ENCODE results near the gene SMARCD1.

The SMARCD1 gene

DNA sequence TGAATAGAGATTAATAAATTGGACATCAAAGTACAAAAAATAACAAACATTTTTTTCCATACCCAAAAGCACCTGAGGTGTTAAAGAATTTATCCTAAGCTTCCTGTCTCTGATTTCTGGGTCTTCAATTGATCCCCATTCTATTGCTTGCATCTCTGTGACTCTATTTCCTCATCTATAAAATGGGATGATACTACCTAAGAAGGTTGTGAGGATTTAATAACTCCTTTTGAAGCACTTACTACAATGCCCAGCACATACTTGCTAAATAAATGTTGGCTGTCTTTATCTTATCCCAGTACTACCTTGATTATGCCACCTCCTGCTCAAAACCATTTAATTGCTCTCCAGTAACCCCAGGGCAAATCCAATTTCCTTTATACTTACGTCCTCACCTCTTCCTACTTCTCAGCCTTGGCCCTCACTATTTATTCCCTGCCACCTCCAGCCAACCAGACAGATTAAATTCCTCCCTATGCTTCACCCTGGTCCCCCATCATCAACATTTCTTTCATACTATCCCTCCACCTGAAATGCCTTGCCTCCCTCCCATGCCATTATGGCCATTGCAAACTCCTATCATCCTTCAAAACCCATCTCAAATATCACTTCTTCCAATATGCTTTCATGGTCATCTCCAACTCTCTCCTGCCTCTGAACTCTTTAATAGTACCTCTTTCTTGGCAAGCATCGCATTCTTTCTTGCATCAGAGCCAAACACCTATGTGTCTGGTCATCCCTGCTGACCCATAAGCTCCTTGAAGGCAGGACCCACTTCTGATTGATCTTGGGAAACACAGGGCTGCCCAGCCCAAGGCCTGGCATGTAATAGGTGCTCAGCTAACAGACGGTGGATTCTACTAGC is 35.7 kb upstream of the SMARCD1 start:
- Histone ChIP-seq H3K9ac (ENCODE audit: low read depth, low read length) (no peak overlapping the region), H3K27me3 (ENCODE audit: control insufficient read depth, insufficient read depth, low read length) (peaks cover 68% of the 10 kb centered on the region), H3K4me3 (ENCODE audit: low read depth, low read length) (peak overlapping the region; percentile 45), H3K4me1 (ENCODE audit: control insufficient read depth, insufficient read depth, low read length) (no peaks in the 10 kb centered on the region), H3K9me3 (ENCODE audit: control insufficient read depth, insufficient read depth, low read length) (no peaks in the 10 kb centered on the region), H3K36me3 (ENCODE audit: control insufficient read depth, insufficient read depth, low read length) (no peaks in the 10 kb centered on the region)

DNA sequence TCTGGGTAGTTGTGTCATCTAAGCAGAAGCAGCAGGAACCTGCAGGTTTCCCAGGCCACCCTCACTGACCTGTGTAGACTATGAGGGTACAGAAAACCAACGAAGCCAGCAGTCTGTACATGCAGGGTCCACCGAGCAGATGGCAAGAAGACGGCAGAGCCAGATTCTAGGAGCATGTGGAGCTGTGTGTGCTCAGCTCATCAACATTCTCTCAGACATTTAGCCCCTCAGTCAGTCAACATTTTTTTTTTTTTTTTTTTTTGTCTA is 35.1 kb upstream of the SMARCD1 start:
- Histone ChIP-seq H3K9me3 (ENCODE audit: control insufficient read depth, insufficient read depth, low read length) (no peaks in the 10 kb centered on the region), H3K36me3 (ENCODE audit: control insufficient read depth, insufficient read depth, low read length) (no peaks in the 10 kb centered on the region), H3K9ac (ENCODE audit: low read depth, low read length) (no peak overlapping the region), H3K4me3 (ENCODE audit: low read depth, low read length) (peak overlapping the region; percentile 45), H3K27me3 (ENCODE audit: control insufficient read depth, insufficient read depth, low read length) (peaks cover 71% of the 10 kb centered on the region), H3K4me1 (ENCODE audit: control insufficient read depth, insufficient read depth, low read length) (no peaks in the 10 kb centered on the region)

DNA sequence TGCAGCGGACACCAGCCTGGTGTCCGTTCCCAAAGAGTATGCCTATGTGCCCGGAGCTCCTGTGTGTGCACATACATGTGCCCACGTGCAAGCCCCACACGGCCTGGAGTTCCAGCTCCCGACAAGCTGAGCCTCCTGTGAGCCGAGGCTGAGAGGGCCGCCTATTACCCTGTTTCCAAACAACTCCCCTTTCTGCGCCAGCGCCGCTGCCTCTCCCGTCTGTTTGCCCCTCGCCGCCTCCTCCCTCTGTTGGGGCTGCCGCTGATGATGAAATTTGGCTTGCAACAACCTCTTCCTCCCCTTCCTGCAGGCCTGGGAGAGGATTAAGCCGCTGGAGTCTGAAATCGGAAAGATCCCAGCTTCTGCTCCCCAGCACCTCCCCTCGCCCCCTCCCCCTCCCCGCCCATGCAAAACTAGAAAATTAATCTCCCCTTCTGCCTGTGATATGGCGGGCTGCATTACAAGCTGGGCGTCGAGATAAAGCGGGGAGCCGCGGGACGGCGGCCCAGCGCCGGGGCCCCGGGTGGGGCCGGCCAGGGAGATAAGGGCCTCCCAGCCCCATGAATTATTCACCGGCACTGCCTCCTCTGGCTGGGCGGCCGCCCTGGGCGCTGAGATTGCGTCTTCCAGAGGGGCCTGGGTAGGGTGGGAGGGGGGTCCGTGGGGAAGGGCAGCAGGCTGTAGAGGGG is 34.6 kb upstream of the SMARCD1 start:
- H3K9ac ChIP-seq (ENCODE audit: low read depth, low read length) = no peak overlapping the region
- no peaks in the 10 kb centered on the region for H3K4me1 ChIP-seq (ENCODE audit: control insufficient read depth, insufficient read depth, low read length)
- H3K9me3 ChIP-seq (ENCODE audit: control insufficient read depth, insufficient read depth, low read length) = no peaks in the 10 kb centered on the region
- peaks cover 75% of the 10 kb centered on the region for H3K27me3 ChIP-seq (ENCODE audit: control insufficient read depth, insufficient read depth, low read length)
- no peaks in the 10 kb centered on the region for H3K36me3 ChIP-seq (ENCODE audit: control insufficient read depth, insufficient read depth, low read length)
- peak overlapping the region; percentile 45 for H3K4me3 ChIP-seq (ENCODE audit: low read depth, low read length)

DNA sequence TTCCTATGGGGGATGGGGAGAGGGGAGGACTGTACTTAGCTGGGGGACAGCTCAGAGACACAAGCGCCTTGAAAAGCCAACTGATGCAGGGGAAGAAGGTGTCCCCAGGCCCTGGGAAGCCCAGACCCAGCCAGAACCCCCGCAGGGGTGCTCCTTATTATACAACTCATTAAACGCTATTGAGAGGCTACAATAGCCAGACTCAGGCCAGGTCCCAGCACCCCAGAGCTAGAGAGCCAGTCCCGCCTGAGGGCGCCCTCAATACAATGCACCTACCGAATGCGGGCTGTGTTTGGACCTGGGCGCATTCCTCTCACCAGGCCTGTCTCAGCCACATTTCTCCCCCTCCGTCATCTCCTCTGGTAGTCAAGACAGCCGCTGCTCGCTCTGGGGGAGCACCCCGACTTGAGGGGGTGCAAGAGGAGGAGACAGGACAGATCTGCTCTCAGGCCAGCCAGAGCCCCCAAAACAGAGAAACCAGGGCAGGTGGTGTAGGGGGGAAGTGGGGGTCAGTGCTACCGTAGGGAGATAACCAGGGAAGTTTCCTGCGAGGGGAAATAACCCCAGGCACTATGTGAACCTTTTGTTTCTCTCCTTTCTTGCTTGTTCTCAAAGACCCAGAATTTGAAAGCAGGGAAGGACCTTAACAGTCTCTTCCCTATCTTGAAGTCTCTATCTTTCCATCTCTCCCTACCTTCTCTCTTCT is 33.9 kb upstream of the SMARCD1 start:
- no peaks in the 10 kb centered on the region for H3K9me3 ChIP-seq (ENCODE audit: control insufficient read depth, insufficient read depth, low read length)
- peaks cover 2% of the 10 kb centered on the region for H3K4me1 ChIP-seq (ENCODE audit: control insufficient read depth, insufficient read depth, low read length)
- no peaks in the 10 kb centered on the region for H3K36me3 ChIP-seq (ENCODE audit: control insufficient read depth, insufficient read depth, low read length)
- H3K9ac ChIP-seq (ENCODE audit: low read depth, low read length) = no peak overlapping the region
- H3K27me3 ChIP-seq (ENCODE audit: control insufficient read depth, insufficient read depth, low read length) = peaks cover 82% of the 10 kb centered on the region
- H3K4me3 ChIP-seq (ENCODE audit: low read depth, low read length) = peak overlapping the region; percentile 6

DNA sequence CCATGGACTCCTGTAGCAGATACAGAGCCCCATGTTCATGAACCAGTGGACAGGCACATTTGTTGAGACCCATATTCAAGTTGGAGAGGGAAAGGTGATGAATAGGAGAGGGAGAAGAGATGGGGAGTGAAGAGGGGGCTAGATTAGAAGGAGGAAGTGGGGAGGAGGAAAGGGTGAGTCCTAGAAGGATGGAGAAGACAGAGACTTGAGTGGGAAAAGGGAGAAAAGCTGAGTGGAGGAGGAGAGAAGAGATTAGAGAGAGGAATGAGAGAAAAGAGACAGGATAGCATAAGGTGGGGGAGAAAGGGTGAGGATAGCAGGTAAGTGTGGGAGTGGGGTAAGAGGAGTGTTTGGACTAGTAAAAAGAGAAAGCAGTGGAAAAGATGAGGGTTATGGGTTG is 32.6 kb upstream of the SMARCD1 start:
- Histone ChIP-seq H3K9me3 (ENCODE audit: control insufficient read depth, insufficient read depth, low read length) (no peaks in the 10 kb centered on the region), H3K4me1 (ENCODE audit: control insufficient read depth, insufficient read depth, low read length) (peaks cover 10% of the 10 kb centered on the region), H3K4me3 (ENCODE audit: low read depth, low read length) (no peak overlapping the region), H3K36me3 (ENCODE audit: control insufficient read depth, insufficient read depth, low read length) (no peaks in the 10 kb centered on the region), H3K27me3 (ENCODE audit: control insufficient read depth, insufficient read depth, low read length) (peaks cover 87% of the 10 kb centered on the region), H3K9ac (ENCODE audit: low read depth, low read length) (no peak overlapping the region)

DNA sequence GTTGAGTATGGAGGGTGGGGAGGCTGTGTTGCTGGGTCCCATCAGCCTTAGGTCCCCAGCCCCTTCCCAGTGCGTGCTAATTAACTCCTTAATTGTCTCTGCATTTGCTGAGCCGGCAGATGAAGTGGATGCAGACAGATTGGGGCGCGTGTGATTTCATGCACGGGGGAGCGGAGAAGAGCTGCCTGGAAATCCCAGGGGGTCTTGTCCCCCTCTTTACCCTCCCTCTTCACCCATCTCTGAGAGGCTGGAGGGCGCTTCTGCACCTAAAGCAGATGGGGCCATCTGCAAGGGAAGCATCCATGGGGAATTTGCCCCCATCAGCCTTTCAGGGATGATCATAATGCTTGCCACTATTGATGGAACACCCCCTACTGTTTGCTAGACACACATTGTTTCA is 32.2 kb upstream of the SMARCD1 start:
- H3K4me3 ChIP-seq (ENCODE audit: low read depth, low read length) = no peak overlapping the region
- H3K36me3 ChIP-seq (ENCODE audit: control insufficient read depth, insufficient read depth, low read length) = no peaks in the 10 kb centered on the region
- peaks cover 10% of the 10 kb centered on the region for H3K4me1 ChIP-seq (ENCODE audit: control insufficient read depth, insufficient read depth, low read length)
- no peak overlapping the region for H3K9ac ChIP-seq (ENCODE audit: low read depth, low read length)
- peaks cover 83% of the 10 kb centered on the region for H3K27me3 ChIP-seq (ENCODE audit: control insufficient read depth, insufficient read depth, low read length)
- H3K9me3 ChIP-seq (ENCODE audit: control insufficient read depth, insufficient read depth, low read length) = no peaks in the 10 kb centered on the region

DNA sequence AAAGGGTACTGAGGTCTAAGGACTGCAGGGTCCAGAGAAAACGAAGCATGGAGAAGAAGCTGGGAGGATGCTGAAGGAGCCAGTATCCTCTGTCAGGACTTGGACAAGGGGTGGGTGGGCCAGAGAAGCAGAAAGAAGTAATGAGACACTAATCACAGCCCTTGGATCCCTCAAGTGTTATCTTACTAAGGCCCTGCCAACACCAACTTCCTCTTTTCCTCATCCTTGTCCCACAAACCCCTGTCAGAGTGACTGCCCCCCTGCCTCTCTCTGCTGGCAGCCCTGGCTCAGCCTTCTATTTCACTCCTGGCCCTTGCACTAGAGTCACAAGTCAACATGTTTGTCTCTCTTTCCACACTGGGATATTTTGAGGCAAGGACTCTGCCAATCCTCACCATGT is 31.6 kb upstream of the SMARCD1 start:
- peaks cover 83% of the 10 kb centered on the region for H3K27me3 ChIP-seq (ENCODE audit: control insufficient read depth, insufficient read depth, low read length)
- H3K4me3 ChIP-seq (ENCODE audit: low read depth, low read length) = no peak overlapping the region
- no peaks in the 10 kb centered on the region for H3K9me3 ChIP-seq (ENCODE audit: control insufficient read depth, insufficient read depth, low read length)
- H3K9ac ChIP-seq (ENCODE audit: low read depth, low read length) = no peak overlapping the region
- H3K4me1 ChIP-seq (ENCODE audit: control insufficient read depth, insufficient read depth, low read length) = peaks cover 10% of the 10 kb centered on the region
- H3K36me3 ChIP-seq (ENCODE audit: control insufficient read depth, insufficient read depth, low read length) = no peaks in the 10 kb centered on the region

DNA sequence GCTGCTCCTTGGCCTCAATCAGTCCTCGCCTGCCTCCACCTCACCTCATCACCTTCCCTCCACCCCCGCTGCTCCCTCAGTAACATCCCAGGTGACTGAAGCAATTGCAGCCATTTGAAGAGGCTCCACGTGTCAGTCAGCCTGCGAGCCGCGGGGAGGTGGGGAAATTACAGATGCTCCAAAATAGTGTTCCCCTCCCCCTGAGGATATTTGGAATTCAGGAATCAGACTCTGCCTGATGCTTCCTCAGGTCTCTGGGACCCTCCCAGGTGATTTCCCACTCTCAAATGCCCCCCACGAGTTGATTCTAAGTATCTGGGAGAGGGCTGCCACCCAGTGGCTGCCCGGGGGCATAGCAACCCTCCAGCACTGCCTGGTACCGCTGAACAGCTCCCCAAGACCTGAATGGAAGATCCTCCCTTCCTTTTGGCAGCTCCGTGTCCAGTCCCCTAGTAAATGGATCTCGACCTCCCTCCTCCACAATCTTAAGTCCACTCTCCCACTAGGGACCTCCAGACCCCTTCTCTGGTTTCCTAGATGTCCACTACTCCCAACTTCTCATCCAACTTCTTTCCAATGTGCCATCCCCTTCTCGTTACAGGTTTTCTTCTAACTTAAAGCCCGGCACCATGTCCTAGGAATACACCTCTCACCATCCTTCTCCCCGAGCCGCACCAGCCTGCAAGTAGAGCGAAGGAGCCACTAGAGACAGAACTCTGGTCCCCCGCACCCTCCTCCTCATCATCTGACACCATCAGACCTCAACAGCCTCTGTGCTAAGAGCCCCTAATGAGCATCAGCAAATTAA is 29.1 kb upstream of the SMARCD1 start:
- H3K4me1 ChIP-seq (ENCODE audit: control insufficient read depth, insufficient read depth, low read length) = peaks cover 10% of the 10 kb centered on the region
- no peak overlapping the region for H3K9ac ChIP-seq (ENCODE audit: low read depth, low read length)
- peaks cover 88% of the 10 kb centered on the region for H3K27me3 ChIP-seq (ENCODE audit: control insufficient read depth, insufficient read depth, low read length)

DNA sequence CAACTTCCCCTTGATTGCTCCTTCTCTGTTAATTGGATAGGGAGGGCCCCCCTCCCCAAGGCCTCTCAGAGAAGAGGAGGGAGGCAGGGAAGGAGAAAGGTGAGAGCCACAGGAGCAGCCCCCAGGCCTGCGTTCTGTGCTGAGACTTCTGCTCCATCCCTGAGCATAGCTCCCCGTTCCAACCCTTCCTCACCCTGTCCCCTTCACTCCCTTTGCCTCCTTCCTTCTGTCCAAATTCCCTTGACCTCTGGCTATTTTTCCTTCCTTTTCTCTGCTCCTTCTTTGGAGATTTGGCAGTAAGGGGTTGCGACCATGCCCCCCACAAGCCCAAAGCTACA is 28.5 kb upstream of the SMARCD1 start:
- H3K9me3 ChIP-seq (ENCODE audit: control insufficient read depth, insufficient read depth, low read length) = no peaks in the 10 kb centered on the region
- peaks cover 86% of the 10 kb centered on the region for H3K27me3 ChIP-seq (ENCODE audit: control insufficient read depth, insufficient read depth, low read length)
- no peak overlapping the region for H3K9ac ChIP-seq (ENCODE audit: low read depth, low read length)
- peaks cover 10% of the 10 kb centered on the region for H3K4me1 ChIP-seq (ENCODE audit: control insufficient read depth, insufficient read depth, low read length)
- H3K36me3 ChIP-seq (ENCODE audit: control insufficient read depth, insufficient read depth, low read length) = no peaks in the 10 kb centered on the region
- peak overlapping the region; percentile 85 for H3K4me3 ChIP-seq (ENCODE audit: low read depth, low read length)

More for the DNA sequence above, 29.1 kb upstream of the SMARCD1 start:
- Histone ChIP-seq H3K9me3 (ENCODE audit: control insufficient read depth, insufficient read depth, low read length) (no peaks in the 10 kb centered on the region), H3K4me3 (ENCODE audit: low read depth, low read length) (peak overlapping the region; percentile 85), H3K36me3 (ENCODE audit: control insufficient read depth, insufficient read depth, low read length) (no peaks in the 10 kb centered on the region)

DNA sequence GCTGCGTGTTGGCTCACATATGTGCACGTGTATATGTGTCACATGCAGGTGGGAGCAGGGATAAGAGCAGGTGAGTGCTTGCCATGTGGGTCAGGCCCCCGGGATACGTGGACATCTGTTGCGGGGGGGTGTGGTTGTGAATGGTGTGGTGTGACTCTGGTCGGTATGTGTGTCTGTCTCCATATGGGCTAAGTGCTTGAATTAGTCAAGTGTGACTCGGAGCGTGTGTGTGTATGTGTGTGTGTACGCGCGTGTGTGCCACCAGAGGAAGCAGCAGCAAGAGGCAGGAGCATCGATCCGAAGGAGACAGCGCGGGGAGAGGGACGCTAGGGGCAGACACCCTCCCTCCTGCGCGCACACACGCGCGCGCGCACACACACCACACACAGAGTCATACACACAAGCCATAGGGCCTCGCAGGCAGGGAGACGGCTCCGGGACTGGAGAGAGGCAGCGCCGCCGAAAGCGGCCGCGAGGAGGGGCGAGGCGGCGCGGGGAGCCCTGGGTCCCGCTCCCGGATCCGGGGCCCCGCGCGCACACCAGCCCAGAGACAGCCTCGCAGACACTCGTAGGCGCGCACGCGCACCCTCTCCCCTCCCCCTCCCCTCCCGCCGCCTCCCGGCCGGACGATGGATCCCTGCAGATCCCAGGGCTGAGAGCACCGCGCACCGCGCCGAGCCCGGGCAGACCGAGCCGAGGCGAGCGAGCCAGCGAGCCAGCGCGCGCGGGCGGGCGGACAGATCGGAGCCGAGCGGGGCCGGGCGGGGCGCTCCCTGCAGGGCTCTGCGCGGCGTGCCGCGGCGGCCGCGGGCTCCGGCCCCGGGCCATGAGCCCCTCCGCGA is 27.9 kb upstream of the SMARCD1 start, which contains the start of gene ASIC1:
Gene ASIC1, plus strand, starts transcription at position 597 of the 842 bp plus-strand sequence. CDS start 1,171 bp downstream, outside the sequence.
- no peaks in the 10 kb centered on the region for H3K9me3 ChIP-seq (ENCODE audit: control insufficient read depth, insufficient read depth, low read length)
- H3K9ac ChIP-seq (ENCODE audit: low read depth, low read length) = peak within 1 kb of the TSS; percentile 26
- H3K36me3 ChIP-seq (ENCODE audit: control insufficient read depth, insufficient read depth, low read length) = no peaks in the 10 kb centered on the region
- H3K27me3 ChIP-seq (ENCODE audit: control insufficient read depth, insufficient read depth, low read length) = peaks cover 86% of the 10 kb centered on the region
- H3K4me1 ChIP-seq (ENCODE audit: control insufficient read depth, insufficient read depth, low read length) = peaks cover 10% of the 10 kb centered on the region
- peak within 1 kb of the TSS; percentile 85 for H3K4me3 ChIP-seq (ENCODE audit: low read depth, low read length)

All from iPS-15b (cell line).